NCI-H2196 treated with DMSO at 0.1 percent for 48 hours (cell line): Measurements from ENCODE around the gene TTPAL.

Experiments
- DNase-seq: peaks from one replicate; lab custom pipeline; 2025; ENCODE audit not compliant: unreplicated experiment; lab: John Stamatoyannopoulos, UW

TTPAL gene, protein sequence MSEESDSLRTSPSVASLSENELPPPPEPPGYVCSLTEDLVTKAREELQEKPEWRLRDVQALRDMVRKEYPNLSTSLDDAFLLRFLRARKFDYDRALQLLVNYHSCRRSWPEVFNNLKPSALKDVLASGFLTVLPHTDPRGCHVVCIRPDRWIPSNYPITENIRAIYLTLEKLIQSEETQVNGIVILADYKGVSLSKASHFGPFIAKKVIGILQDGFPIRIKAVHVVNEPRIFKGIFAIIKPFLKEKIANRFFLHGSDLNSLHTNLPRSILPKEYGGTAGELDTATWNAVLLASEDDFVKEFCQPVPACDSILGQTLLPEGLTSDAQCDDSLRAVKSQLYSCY

DNA sequence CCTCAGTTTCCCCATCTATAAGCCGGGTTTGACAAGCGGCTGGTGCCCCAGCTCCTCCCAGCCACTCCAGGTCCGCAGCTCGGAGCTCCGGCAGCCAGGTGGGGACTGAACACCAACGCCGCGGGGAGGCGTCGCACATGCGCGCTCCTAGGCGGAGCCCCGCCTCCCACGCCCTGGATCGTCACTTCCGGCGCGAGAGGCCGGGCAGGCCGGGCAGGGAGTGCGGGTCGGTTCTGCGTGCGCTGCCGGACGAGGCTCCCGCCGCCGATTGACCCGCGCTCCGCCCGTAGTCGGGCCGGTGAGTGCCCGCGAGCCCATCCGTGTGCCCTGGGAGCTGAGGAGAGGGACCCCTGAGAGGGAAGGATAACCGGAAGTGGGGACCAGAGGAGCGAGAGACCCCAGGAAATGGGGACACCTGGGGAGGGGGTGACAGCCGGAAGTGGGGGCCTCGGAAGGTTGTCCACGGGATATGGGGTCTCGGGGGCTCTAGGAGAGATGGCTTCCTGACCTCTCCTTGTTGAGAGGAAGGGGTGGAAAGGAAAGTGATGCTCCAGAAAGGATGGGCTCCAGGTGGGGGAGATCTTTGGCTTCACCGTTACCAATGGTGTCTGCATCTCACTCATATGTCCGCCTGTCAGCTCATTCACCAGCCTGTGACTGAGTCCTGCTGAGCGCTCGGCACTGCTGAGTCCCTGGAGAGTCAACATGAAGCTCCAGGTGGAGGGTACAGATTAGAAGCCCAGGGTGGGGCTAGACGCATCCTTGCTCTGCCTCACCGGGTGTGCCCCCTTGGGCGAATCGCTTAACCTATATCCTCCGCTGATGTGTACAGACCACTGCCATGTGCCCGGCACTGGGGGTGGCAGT is at the start of gene TTPAL:
TSS of gene TTPAL (plus strand) at position 181 of the 867 bp plus-strand sequence. CDS start 4,126 bp downstream, outside the sequence.
- peak; percentile 87 for DNase-seq

DNA sequence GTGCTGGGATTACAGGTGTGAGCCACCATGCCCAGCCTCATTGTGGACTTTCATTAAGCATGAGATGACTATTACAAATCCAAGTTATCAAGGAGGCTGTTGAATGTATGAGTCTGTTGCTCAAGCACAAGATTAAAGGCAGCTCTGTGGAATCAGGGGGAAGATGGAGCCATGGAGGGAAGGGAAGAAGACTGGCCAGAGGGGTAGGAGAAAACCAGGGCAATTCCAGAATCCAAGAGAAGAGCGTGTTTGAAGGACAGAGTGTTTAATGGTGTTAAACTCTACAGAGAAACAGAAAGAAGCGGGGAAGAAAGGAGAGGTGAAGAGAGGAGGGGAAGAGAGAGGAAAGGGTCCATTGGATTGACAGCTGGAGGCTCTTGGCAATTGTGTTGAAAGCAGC is 49.8 kb upstream of the TTPAL start:
- DNase-seq, result no peak

DNA sequence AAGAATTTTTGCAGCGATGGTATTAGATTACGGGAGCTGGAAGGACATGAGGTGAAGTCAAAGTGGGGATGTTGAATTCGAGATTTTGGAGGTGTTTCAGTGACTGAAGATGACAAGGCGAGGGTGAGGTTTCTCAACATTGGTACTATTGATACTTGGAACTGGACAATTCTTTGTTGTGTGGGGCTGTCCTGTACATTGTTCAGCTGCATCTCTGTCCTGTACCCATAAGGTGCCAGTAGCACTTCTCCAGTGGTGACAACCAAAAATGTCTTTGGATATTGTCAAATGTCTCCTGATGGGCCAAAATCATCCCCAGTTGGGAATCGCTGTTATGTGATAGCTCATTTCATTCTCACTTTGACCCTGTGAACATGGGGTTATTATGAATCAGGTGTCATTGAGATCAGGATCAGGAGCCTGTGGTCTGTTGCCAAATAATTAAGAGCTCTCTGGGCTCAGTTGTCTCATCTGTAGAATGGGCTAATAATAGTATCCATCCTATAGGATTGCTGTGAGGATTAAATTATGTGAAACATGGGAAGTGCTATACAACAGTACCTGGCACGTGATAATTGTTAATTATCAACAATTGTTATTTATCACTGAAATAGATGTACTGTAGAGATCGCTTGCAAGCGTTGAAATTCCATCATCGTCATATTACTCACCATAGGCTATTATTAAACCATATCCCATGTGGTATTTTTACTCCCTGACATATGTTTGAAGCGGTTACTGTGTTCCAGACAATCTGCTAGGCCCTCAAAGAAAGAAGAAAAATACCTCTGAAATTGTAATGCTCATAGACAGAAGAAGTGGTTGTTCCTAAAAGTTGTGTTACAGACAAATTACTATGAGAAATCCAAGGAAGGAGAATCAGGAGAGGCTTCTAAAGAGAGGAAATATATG is 48.5 kb upstream of the TTPAL start:
- no peak for DNase-seq

DNA sequence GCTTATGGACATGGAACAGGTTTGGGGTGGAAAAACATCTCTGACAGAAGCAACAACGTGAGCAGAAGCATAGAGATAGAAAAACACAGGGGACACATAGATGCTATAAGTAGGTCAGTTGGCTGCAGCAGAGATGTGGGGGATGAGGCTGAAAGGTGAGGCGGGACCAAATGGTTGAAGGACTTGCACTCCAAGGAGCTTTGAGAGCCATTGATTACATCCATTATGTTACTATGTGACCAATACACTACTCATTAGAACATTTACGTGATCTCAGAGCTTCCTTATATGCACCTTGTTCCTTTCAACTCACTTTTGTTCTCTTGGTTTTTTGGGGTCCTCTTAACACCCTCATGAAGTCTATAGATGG is 47.9 kb upstream of the TTPAL start:
- no peak for DNase-seq

DNA sequence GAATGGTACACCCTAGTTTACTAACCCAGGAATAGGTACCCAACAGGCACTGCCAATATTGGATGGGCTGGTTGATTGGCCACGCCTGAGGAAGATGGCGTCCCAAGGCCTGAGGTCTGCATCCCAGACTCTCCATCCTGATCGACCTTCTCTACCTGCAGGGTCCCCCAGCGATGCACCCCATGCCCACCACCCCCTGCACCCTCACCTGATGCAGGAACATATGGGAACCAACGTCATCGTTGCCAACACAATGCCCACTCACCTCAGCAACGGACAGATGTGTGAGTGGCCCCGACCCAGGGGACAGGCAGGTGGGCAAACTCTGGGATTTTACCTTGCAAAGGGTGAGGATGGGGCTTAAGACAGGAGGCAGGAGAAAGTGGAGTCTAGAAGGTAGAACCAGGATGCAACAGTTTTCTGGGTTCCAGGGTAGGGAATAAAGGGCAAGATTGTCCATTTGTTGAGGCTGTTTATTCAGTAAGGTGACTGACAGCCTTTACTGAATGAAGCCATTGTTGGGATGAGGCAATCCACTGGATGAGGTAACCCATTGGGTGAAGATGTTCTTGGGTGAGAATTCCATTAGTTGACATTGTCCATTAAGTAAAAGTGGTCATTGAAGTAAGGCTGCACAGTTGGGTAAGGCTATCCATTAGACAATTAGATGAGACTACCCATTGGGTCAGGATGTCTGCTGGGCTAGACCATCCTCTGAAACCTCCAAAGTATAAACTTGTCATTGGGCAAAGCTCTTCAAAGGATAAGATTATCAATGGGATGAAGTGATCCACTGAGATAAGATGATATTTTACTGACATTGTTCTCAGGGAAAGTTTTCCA is 47.3 kb upstream of the TTPAL start:
- no peak for DNase-seq

DNA sequence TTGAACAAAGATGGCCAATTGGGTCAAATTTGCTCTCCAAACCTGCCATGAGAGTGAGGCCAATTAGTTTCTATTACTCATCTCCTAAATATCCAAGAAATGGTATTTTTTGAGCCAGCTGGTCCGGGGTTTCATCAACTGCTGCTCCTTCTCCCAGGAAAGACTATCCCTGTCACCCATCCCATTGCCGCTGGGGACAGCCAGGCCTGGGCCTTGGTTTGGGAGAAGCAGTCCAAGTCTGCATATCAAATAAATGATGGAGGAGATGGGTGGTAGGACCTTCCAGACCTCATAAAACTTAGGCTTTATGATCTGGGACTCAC is 46.7 kb upstream of the TTPAL start:
- DNase-seq, result no peak

DNA sequence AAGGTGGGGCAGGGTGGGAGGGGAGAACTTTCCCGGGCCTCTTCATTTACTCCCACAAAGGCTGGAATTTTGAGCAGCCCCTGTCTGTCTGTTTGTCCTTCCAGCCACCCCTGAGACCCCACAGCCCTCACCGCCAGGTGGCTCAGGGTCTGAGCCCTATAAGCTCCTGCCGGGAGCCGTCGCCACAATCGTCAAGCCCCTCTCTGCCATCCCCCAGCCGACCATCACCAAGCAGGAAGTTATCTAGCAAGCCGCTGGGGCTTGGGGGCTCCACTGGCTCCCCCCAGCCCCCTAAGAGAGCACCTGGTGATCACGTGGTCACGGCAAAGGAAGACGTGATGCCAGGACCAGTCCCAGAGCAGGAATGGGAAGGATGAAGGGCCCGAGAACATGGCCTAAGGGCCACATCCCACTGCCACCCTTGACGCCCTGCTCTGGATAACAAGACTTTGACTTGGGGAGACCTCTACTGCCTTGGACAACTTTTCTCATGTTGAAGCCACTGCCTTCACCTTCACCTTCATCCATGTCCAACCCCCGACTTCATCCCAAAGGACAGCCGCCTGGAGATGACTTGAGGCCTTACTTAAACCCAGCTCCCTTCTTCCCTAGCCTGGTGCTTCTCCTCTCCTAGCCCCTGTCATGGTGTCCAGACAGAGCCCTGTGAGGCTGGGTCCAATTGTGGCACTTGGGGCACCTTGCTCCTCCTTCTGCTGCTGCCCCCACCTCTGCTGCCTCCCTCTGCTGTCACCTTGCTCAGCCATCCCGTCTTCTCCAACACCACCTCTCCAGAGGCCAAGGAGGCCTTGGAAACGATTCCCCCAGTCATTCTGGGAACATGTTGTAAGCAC is 46.0 kb upstream of the TTPAL start:
- DNase-seq, result no peak

DNA sequence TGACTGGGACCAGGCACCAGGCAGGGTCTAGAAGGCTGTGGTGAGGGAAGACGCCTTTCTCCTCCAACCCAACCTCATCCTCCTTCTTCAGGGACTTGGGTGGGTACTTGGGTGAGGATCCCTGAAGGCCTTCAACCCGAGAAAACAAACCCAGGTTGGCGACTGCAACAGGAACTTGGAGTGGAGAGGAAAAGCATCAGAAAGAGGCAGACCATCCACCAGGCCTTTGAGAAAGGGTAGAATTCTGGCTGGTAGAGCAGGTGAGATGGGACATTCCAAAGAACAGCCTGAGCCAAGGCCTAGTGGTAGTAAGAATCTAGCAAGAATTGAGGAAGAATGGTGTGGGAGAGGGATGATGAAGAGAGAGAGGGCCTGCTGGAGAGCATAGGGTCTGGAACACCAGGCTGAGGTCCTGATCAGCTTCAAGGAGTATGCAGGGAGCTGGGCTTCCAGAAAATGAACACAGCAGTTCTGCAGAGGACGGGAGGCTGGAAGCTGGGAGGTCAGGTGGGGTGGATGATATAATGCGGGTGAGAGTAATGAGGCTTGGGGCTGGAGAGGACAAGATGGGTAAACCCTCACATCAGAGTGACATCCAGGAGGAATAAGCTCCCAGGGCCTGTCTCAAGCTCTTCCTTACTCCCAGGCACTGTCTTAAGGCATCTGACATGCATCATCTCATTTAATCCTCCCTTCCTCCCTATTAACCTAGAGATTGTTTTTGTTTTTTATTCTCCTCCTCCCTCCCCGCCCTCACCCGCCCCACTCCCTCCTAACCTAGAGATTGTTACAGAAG is 45.2 kb upstream of the TTPAL start:
- DNase-seq, result no peak

DNA sequence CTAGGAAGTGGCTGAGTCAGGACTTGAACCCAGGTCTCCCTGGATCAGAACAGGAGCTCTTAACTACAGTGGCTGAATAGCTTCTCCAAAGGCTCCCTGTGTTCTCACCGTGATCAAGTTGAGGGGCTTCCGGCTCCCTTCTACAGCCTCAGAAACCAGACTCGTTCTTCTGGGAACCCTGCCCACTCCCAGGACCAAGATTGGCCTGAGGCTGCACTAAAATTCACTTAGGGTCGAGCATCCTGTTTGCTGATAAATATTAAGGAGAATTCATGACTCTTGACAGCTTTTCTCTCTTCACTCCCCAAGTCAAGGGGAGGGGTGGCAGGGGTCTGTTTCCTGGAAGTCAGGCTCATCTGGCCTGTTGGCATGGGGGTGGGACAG is 44.6 kb upstream of the TTPAL start:
- DNase-seq, result no peak

DNA sequence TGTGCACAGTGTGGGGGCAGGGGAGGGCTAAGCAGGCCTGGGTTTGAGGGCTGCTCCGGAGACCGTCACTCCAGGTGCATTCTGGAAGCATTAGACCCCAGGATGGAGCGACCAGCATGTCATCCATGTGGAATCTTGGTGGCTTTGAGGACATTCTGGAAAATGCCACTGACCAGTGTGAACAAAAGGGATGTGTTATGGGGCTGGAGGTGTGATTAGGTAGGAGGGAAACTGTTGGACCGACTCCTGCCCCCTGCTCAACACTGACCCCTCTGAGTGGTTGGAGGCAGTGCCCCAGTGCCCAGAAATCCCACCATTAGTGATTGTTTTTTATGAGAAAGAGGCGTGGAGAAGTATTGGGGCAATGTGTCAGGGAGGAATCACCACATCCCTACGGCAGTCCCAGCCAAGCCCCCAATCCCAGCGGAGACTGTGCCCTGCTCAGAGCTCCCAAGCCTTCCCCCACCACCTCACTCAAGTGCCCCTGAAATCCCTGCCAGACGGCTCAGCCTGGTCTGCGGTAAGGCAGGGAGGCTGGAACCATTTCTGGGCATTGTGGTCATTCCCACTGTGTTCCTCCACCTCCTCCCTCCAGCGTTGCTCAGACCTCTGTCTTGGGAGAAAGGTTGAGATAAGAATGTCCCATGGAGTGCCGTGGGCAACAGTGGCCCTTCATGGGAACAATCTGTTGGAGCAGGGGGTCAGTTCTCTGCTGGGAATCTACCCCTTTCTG is 44.0 kb upstream of the TTPAL start:
- DNase-seq, result no peak

DNA sequence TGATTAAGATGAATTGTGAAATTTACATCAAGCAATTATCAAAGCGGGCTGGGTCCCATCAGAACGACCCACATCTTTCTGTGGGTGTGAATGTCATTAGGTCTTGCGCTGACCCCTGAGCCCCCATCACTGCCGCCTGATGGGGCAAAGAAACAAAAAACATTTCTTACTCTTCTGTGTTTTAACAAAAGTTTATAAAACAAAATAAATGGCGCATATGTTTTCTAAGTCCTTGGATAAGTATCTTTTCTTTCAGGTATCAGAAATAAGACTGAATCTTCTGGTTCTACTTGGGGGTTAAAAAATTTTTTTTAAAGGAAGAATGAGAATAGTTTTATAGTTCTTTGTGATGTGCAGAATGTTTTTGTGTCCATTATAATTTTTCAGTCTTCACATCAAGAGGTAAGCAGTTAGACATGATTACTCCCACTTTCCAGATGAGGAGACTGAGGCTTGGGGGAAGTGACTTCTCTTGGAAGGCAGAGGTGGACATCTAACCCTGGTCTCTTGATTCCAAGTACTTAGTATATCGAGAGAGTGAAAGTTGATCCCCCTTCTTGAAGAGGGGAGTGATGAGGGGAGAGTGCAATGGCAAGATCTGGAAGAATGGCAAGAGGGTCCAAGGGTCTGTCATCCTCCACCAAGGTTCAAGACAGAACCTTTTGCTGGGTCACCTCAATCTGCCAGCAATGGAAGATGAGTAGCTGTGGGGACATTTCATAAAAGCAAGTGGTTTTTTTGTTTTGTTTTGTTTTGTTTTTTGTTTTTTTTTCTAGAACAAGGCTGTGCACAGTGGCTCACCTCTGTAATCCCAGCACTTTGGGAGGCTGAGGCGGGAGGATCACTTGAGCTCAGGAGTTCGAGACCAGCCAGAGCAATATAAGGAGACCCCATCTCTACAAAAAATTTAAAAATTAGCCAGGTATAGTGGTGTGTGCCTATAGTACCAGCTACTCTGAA is 42.8 kb upstream of the TTPAL start:
- DNase-seq, result no peak

DNA sequence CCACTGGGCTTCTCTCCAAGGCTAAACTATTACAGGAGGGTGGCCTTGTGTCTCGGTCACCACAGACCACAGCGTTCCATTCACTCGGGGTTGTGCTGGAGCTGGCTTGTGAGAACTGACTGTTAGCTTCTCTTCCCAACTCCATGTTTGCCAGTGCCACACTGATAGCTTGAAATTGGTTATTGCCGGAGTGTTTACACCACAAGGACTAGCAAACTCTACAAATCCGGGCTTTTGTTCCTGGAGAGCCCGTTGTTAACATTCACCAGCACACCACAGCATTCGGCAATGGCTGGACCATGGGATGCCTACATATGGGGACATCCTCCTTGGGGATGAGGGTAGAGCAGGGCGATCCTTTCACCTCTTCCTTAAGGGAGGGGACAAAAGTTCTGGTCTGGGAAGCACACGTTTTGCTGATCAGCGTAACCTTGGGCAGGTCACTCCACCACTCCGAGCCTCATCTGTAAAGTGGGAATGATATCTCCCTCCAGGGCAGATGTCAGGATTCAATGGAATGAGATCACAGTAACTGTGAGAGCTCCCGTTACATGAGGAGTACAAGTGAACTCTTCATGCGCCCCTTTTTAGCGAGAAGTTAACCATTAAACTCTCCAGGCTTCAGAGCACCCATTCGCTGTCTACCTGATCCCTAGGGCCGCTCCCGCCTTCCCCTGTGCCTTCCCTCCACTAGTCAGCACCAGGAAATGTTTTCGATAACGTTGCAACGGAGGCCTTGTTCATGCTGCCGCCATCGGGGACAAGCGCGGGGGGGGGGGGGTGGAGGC is 41.7 kb upstream of the TTPAL start:
- no peak for DNase-seq

DNA sequence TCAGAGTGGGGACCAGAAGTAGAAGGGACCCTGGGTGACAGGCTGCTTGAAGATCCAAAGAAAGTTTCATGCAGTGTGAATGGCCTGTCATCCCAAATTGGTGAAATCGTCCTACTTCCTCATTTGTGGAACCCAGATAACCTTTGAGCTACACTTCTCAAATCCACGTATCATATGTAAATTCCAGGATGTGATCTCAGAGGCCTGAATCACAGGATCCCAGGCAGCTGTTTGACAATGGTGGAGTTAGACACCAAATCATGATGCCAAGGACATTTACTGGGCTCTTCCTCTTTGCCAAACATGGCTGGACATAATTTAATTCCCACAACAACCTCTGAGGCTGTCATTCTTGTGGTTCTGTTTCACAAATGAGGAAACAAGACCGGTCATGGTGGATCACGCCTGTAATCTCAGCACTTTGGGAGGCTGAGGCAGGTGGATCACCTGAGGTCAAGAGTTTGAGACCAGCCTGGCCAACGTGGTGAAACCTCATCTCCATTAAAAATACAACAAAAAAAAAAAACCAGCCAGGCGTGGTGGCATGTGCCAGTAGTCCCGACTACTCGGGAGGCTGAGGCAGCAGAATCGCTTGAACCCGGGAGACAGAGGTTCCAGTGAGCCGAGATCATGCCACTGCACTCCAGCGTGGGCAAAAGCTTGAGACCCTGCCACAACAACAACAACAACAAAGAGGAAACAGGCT is 39.9 kb upstream of the TTPAL start:
- DNase-seq, result no peak

DNA sequence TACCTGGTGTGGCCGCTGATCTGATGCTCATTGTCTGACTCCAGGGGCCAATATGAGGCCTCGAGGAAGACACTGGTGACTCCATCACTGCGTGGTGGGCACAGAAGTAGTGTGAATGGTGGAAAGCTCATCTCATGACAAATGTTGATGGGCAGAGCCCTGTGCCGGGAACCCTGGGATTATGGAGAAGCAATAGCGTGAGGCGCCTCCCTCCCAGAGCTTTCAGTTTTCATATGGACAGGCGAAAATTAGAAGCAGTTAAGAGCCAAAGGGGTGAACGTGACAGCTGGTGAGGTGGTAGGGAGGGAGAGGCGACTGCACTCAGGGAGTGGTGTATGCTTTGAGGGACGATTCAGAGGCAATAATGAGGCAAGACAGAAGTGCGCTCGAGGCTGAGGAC is 39.3 kb upstream of the TTPAL start:
- no peak for DNase-seq

DNA sequence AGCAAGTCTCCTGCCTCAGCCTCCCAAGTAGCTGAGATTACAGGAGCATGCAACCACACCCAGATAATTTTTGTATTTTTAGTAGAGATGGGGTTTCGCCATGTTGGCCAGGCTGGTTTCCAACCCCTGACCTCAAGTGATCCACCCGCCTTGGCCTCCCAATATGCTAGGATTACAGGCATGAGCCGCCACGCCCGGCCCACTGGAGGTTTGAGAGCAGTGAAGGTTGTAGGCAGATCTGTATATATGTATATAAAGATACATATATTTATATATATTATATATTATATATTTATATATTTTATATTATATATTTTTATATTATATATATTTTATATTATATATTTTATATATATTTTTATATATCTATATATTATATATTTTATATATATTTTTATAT is 38.2 kb upstream of the TTPAL start:
- DNase-seq, result no peak

DNA sequence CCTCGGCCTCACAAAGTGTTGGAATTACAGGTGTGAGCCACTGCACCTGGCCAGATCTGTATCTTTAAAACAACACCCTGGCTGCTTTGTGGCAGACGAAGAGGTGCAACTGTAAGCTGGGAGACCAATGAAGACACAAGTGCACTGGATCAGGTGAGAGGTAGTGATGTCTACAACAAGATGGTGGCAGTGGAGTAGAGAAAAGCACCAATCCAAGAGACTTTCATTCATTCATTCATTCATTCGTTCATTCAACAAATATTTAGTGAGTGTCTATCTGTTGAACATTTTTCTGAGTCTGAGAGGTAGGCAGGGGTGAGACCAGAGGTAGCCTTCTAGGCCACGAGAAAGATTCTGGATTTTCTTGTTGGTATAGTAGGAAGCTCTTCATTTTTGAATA is 36.9 kb upstream of the TTPAL start:
- no peak for DNase-seq
